NB4 (cell line): ENCODE results near the gene RBM47.

Source experiments
- DNase-seq: peaks from one replicate; pipeline ENCODE4 v3.0.0; 2010; ENCODE audit warnings: low read depth
- H3K4me3 ChIP-seq: one replicate; pipeline ENCODE4 v1.5.1; 2011; ENCODE audit warnings: mild to moderate bottlenecking, low read depth, low read length, moderate library complexity
- MYC ChIP-seq: IDR thresholded peaks from 2 replicates; pipeline ENCODE4 v1.6.1; 2011; ENCODE audit warnings: low read depth, low read length
- POLR2A ChIP-seq: IDR thresholded peaks from 2 replicates; pipeline ENCODE4 v1.6.1; 2011; ENCODE audit warnings: mild to moderate bottlenecking; ENCODE audit not compliant: insufficient read length; ENCODE audit errors: extremely low read depth
- TF ChIP-seq, protein P1 (sequence below): IDR thresholded peaks from one replicate; pipeline ENCODE4 v1.5.1; 2012; ENCODE audit warnings: low read depth, low read length
- TF ChIP-seq, protein P2 (sequence below): IDR thresholded peaks from 2 replicates; pipeline ENCODE4 v1.6.1; 2011; ENCODE audit warnings: low read depth, low read length

The RBM47 gene

DNA sequence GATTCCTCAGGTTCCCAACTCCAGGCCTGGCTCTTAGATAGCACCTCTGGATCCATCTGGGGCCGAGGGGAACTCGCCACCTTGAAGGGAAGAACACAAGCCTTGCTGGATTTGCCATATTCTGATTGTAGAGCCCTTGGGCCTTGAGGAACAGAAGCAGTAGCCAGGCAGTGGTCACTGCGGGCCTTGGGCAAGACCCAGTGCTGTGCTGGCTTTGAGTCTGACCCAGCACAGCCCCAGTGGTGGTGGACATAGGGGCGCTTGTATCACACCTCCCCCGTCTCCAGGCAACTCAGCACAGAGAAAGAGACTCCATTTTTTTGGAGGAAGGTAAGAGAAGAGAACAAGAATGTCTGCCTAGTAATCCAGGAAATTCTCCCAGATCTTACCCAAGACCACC lies 249.0 kb downstream of the RBM47 start:
- H3K4me3 ChIP-seq: no peak overlapping the region
- no peak for DNase-seq
- TF ChIP-seq, protein P1, sequence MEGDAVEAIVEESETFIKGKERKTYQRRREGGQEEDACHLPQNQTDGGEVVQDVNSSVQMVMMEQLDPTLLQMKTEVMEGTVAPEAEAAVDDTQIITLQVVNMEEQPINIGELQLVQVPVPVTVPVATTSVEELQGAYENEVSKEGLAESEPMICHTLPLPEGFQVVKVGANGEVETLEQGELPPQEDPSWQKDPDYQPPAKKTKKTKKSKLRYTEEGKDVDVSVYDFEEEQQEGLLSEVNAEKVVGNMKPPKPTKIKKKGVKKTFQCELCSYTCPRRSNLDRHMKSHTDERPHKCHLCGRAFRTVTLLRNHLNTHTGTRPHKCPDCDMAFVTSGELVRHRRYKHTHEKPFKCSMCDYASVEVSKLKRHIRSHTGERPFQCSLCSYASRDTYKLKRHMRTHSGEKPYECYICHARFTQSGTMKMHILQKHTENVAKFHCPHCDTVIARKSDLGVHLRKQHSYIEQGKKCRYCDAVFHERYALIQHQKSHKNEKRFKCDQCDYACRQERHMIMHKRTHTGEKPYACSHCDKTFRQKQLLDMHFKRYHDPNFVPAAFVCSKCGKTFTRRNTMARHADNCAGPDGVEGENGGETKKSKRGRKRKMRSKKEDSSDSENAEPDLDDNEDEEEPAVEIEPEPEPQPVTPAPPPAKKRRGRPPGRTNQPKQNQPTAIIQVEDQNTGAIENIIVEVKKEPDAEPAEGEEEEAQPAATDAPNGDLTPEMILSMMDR: no peak
- TF ChIP-seq MYC (no peak), POLR2A (no peak)
- TF ChIP-seq, protein P2, sequence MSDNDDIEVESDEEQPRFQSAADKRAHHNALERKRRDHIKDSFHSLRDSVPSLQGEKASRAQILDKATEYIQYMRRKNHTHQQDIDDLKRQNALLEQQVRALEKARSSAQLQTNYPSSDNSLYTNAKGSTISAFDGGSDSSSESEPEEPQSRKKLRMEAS: no peak

DNA sequence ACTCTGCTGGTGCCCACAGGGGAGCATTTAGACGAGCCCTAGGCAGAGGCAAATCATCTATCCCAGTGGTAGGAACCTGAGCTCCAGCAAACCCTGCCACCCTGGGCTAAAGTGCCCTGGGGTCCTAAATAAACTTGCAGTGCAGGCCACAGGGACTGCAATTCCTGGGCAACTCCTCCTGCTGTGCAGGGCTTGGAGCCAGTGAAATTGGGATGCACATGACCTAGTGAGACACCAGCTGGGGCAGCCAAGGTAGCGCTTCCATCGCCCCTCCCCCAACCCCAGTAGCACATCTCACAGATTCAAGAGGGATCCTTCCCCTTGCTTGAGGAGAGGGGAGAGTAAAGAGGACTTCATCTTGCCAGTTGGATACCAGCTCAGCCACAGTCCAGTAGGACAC lies 250.4 kb downstream of the RBM47 start:
- no peak overlapping the region for H3K4me3 ChIP-seq
- DNase-seq: no peak
- TF ChIP-seq POLR2A (no peak), MYC (no peak)
- TF ChIP-seq, protein P2: no peak
- TF ChIP-seq, protein P1: no peak

DNA sequence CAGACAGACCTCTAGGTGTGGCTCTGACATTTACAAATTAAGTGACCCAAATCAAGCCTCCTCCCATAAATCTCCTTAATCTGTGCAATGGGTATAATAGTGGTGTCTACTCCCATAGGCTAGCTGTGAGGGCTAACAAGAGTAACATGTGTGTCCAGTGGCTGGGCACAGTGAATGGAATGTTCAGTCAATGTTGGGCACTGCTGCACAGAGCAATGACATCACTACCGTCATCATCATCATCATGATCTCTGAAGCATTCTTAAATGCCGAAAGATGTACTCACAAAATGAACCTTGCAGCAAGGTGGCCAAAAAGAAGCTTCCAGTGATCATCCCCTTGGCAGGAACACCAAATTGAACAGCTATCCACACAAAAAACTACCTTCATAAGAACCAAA lies 251.0 kb downstream of the RBM47 start:
- TF ChIP-seq, protein P1: no peak
- no peak overlapping the region for H3K4me3 ChIP-seq
- no peak for DNase-seq

DNA sequence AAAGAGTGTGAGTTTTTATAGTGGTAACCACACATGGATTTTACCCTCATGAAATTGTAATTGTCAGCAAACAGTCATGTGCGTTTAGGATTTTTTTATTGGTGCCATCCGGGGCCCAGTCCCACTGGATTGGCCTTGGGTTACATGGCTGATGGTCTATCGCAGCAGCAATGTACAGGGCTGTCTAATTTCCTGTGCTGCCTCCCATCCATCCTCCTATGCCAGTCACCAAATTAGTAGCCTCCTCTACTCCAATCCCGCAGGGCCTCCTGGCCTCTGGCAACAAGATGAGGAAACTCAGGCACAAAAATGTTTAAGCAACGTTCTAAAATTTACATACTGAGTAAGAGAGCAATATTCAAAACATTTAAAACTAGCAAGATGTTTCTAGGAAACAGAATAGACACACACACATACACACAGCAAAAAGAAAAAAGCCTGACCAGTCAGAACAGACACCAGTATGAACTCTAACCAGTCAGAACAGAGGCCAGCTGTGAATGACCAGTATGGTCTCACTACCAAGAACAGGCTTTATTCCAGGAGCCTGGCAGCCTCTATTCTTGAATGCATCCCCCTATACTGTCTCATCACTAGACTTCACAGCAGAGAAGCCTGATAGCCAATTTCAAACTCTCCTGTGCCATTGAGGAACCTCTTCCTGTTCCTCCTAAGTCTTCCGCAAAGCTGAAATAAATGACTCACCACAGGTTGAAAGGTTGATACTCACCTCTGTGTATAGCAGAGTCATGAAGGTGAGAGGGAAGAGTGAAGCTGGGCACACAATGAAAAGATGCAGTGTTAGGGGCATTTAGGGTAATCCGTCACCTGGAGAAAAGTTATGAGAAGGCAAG lies 251.9 kb downstream of the RBM47 start:
- TF ChIP-seq, protein P2: no peak
- TF ChIP-seq POLR2A (no peak), MYC (no peak)
- TF ChIP-seq, protein P1: no peak

DNA sequence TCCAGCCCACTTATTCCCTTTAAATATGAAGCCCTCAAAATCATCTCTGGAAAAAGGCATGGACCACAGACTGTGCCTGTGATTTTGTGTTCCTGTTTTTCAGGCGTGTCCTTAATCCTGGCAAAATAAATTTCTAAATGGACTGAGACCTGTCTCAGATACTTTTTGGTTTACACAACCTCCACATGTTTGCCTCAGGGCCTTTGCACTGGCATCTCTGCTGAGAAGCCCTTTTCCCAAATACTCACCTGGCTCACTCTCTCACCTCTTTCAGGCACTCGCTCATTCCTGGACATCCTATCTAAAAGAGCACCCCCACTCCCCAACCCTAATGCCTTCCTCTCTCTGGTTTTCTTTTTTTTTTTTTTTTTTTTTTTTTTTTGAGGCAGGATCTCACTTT lies 254.0 kb downstream of the RBM47 start:
- no peak for DNase-seq
- H3K4me3 ChIP-seq: no peak overlapping the region
- TF ChIP-seq MYC (no peak), POLR2A (no peak)
- TF ChIP-seq, protein P1: no peak
- TF ChIP-seq, protein P2: no peak

More for the DNA sequence above, 251.9 kb downstream of the RBM47 start:
- no peak overlapping the region for H3K4me3 ChIP-seq
- no peak for DNase-seq
